Right kidney (tissue), 1 donor: Measurements from ENCODE around the gene PPP4C.
"Not testable (repeated sequence)": the region's sequence is repeated elsewhere in the genome, so short reads cannot be mapped to it uniquely, and the experiment has no call there.

Source experiments
- DNase-seq: peaks from one replicate; pipeline ENCODE4 v3.0.0-alpha.2; 2016

Gene PPP4C

DNA sequence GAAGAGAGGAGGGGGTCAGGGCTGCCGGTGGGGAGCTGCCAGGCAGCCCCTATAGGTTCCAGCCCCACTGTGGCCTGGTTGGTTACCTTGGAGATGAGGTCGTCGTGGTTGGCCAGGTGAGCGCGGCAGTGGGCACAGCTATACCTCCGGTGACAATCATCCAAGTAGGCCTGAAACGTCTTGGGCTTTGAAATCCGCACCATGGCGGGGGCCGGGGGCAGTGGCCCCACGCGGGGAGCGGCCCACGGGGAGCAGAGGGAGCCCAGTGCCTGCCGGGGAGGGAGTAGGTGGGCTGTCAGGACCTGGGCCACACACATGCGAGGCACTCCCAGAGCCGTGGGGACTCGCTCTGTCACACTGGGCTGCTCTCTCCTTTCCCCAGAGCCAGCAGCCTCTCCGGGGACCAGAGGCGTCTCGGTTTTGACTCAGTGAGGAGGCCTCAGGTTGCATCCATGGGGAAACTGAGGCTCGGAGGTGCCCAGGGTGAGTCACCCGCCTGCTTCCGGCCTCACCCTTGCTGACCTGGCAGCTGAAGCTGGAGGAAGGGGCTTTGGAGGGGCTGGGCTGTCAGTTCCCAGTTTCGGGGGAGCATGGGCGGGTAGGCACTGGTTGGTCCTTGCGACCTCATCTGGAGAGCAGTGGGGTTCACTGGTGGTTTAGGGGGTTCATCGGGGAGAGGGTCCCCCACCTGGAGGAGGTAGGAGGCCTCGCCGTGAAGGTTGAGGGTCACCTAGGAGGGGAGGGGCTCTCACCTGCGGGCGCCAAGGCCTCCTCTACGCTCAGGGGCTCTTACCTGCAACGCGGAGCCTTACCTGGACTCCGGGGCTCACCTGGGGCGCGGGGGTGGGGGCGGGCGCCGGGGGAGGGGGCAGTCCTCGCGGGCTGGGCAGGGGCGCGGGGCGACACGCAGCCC lies 19.6 kb downstream of the PPP4C start:
- peak; percentile 66 for DNase-seq

DNA sequence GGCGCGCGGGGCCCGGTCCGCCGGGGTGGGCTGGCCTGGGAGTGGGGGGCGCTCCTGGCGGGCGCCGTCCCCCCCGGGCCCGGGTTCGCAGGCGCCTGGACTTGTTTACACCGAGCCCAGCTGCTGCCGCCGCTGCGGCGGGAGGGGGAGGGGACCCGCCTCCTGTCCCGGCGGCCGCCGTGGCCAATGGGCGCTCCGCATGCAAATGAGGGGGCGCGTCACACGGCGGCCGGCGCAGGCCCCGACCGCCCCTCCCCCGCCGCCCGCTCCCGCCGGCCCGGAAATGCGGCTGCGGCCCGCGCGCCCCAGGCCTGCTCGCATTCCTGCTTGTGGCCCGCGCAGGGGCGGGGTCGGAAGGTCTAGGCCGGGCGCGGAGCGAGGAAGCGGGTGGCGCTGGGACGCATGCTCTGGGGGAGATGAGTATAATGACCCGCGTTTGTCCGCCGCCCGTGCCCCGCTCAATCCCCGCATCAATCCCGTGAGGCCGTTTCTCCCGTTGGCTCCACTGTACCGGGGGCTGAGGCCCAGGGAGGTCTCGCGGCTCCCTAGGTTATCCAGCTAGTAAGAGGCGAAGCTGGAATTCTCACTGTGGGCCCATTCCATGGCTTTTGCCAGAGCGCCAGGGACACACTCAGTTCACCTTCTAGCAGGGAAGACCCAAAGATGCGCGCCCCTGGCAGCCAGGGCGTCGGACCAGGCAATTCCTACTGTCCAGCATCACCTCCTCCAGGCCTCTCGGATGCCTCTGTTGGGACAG lies 20.5 kb downstream of the PPP4C start, which contains the start of gene YPEL3:
Gene YPEL3, minus strand, starts transcription at position 109 of the 757 bp plus-strand sequence. CDS start 731 bp downstream, outside the sequence.
- peak; percentile 82 for DNase-seq

DNA sequence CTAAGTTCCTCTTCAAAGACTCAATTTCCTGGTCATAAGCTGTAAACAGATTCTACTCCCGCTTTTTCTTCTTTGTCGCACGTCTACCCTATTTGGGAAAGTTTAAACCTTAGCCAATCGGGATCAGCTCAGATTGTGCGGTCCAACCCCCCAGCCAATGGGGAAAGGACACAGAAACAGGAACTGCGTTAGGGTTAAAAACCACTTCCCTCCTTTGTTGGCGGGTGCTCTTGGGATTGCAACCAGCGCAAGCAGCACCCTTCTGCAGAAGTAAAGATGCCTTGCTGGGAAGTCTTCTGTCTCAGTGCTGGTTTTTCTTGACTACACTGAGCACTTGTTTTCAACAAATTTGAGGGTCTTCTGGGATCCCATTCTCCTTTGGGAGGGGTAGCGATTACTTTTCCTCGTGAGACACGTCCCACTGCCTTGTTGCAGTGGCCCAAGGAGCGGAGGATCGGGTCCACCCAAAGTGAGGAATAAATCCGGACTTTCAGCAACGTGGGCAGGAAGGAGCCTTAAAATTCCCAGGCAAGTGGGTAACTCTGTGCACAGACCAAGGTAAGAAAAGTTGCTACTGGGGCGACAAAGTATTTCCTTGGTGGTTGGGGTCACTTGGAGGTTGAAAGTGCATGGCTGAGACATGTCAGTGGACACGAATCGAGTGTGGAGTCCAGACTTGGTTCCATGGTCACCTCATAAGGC lies 21.2 kb downstream of the PPP4C start:
- no peak for DNase-seq

DNA sequence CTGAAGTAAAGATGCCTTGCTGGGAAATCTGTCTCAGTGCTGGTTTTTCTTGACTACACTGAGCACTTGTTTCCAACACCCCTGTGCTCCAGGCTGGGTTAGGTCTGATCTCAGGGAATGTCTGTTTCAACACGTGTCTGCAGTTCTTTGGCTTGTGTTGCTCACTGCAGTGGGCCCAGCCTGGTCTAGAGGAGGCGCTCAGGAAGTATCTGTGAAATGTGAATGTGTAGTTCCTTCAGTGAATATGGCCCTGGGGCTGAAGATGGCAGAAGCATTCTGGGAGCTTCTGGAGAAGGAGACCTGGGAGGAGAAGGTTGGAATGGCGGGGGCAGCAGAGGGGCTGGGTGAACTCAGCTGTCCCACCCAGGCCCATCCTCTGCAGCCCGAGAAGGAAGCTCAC lies 28.3 kb downstream of the PPP4C start:
- no peak for DNase-seq

DNA sequence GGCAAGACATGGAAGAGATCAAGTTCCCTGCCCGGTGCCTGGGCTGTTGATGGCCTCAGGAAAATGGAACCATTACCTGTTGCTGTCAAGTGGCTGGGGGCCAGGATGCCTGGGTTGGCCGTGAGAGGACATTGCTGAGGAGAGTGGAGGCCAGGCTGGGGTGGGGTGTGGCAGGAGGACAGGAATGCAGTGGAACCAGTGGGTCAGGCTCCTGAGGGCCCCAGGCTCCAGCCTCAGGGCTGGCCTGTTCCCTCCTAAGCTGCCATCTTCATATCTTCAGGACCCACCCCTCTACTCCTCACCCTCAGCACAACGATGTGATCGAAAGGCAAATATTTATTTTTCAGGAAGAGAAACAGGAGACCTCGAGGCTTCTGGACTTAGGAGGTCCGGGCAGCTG lies 28.7 kb downstream of the PPP4C start:
- DNase-seq, result no peak

- no peak for DNase-seq
These were observed 32.5 kb downstream of the PPP4C start for GRCh38 chr16:30108059-30108850.

DNA sequence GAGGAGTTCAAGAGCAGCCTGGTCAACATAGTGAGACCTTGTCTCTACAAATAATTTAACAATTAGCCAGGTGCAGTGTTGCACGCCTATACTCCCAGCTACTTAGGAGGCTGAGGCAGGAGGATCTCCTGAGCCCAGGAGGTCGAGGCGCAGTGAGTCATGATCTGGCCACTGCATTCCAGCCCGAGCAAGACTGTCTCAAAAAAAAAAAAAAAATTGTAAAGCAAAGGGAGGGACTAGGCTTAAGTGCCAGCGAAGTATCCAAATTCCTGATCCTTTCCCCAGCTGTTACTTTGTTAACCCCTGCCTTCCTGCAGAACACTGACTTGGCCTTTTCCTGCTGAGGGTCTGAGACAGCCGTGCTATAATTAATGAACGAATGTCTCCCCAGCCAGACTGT lies 34.9 kb downstream of the PPP4C start:
- DNase-seq, result no peak

DNA sequence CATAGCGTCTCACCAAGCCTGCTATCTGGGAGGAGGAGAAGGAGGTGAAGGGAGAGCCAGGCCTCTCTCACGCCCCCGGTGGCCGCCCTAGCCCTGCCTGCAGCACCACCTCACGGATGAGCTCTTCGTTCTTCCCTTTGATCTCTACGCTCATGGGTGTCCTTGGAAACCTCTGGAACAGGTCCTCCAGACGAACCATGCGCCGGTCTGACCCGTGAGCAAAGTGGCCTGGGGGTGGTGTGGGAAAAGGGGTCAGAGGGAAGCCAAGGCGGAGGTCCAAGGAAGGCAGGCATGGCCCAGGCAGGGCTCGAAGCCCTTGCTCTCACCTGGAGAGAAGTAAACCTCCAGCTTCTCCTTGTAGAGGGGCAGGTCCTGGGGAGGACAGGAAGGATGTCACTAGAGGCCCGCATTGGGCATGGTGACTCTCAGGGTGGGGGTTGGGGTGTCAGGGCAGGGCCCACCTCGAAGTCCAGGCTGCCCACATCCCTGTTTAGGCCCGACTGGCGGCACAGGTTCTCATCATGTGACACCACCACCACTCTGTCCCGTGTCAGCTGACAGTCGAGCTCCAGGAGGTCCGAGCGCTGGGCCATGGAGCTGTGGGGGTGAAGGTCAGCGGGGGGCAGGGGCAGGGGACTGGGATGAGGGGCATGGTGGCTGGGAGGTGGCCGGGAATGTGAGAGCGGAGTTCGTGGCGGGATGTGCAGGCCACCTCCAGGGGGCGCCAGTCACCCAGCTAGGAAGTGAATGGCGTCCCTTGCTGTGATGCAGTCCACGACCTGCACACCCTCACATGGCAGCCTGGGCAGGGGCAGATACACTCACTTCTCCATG lies 36.6 kb downstream of the PPP4C start:
- no peak for DNase-seq

GRCh38 chr16:30113031-30113710 lies 37.4 kb downstream of the PPP4C start, which contains the start of gene GDPD3:
GDPD3 (minus strand) TSS chr16:30113537; CDS start chr16:30113478, 59 bp downstream.
- DNase-seq, result no peak

DNA sequence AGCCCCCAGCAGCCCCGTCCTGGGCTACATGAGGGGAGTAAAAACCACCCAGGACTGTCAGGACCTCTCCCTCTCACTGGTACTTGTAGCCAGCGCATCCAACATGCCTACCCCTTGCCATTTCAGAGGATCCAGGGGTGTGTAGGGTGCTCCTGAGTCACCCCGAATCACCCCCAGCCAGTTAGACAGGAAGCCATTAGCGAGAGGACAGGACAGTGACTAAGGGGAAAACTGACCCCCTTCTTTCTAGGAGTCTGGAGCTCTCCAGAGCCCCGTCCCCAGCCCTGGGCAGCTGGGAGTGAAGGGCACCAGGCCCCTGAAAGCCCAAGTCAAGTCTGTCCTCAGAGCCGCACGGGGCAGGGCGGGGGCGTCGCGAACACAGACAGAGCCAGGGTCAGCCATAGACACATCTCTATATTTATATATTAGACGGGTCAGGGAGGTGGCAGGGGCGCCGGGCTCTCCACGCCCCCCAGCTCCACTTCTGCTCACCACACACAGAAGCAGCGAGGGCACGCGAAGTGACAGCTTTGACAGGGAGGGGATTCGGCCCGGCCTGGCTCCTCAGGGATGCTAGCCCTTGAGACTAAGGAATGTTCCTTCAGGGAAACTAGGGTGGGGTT lies 38.0 kb downstream of the PPP4C start:
- DNase-seq, result no peak

GRCh38 chr16:30114411-30114810 lies 38.6 kb downstream of the PPP4C start:
- no peak for DNase-seq

GRCh38 chr16:30114833-30115232 lies 39.0 kb downstream of the PPP4C start:
- not testable (repeated sequence) for DNase-seq

DNA sequence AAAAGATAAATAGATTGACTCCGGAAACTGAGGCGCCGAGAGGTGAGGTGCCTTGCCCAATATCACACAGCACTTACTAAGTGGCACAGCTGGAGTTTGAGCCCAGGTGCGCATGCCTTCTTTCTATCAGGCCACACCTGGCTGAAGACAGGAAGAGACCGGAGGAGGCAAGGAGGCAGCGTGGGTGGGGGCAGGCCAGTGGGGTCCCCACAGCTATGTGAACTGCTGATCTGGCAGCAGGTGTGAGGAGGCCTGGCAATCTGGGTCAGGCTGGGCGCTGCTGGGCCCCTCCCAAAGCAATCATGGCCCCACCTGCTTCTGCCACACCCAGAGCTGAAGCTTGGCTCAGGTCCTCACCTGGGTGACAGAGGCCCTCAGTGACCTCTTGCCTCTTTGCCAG lies 39.4 kb downstream of the PPP4C start:
- DNase-seq, result no peak

GRCh38 chr16:30116291-30117207 lies 40.8 kb downstream of the PPP4C start:
- no peak for DNase-seq

- DNase-seq, result no peak
These were observed 42.0 kb downstream of the PPP4C start for GRCh38 chr16:30117768-30118167.

GRCh38 chr16:30119428-30119827 lies 43.6 kb downstream of the PPP4C start:
- no peak for DNase-seq

DNA sequence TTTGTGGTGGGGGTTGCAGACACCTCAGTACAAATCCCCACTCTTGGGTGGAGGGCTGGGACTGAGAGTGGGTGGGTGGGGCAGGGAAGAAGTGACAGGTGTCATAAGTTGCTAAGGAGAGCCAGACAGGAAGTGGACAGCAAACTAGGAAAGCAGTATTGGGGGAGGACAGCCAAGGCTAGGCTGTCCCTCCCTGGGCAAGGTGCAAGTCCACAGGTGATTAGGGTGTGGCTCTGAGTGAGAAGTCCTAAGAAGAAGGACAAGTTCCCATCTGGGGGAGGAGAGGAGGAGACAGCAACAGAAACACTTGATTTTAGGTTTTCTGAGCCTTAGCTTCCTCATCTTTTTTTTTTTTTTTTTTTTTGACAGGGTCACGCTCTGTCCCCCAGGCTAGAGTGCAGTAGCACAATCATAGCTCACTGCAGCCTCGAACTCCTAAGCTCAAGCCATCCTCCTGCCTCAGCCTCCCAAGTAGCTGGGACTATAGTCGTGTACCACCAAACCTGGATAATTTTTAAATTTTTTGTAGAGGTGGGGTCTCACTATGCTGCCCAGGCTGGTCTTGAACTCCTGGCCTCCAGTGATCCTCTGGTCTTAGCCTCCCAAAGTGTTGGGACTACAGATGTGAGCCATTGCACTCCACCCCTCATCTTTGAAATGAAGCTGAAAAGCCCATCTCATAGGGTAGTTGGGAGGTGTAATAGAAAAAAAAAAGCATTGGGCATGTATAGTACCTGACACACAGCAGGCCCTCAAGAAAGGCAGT lies 44.7 kb downstream of the PPP4C start:
- DNase-seq, result no peak
